Keratinocyte (primary cell): ENCODE results near the gene FKBP5.
"Not testable (repeated sequence)": the region's sequence is repeated elsewhere in the genome, so short reads cannot be mapped to it uniquely, and the experiment has no call there.

Source experiments
- EZH2 ChIP-seq: IDR thresholded peaks from one replicate; pipeline ENCODE4 v1.6.1; 2012; ENCODE audit warnings: inconsistent platforms, mild to moderate bottlenecking, low read length, moderate library complexity
- TF ChIP-seq, protein P1 (sequence below), 3 experiments: IDR thresholded peaks in 1 of 3; conservative IDR thresholded peaks in 1 of 3; optimal IDR thresholded peaks in 1 of 3; 2 replicates in 2 of 3; 3 replicates in 1 of 3; pipeline versions ENCODE3 to v1.5.1; 2011; ENCODE audit warnings: low read length in 3 of 3, mild to moderate bottlenecking in 3 of 3, moderate library complexity in 2 of 3, control low read depth in 1 of 3, inconsistent platforms in 1 of 3; ENCODE audit not compliant: insufficient read depth in 2 of 3; ENCODE audit errors: extremely low read depth in 1 of 3

GRCh38 chr6:35673284-35673666 lies 15.4 kb downstream of the FKBP5 start:
- TF ChIP-seq, protein P1, sequence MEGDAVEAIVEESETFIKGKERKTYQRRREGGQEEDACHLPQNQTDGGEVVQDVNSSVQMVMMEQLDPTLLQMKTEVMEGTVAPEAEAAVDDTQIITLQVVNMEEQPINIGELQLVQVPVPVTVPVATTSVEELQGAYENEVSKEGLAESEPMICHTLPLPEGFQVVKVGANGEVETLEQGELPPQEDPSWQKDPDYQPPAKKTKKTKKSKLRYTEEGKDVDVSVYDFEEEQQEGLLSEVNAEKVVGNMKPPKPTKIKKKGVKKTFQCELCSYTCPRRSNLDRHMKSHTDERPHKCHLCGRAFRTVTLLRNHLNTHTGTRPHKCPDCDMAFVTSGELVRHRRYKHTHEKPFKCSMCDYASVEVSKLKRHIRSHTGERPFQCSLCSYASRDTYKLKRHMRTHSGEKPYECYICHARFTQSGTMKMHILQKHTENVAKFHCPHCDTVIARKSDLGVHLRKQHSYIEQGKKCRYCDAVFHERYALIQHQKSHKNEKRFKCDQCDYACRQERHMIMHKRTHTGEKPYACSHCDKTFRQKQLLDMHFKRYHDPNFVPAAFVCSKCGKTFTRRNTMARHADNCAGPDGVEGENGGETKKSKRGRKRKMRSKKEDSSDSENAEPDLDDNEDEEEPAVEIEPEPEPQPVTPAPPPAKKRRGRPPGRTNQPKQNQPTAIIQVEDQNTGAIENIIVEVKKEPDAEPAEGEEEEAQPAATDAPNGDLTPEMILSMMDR (optimal IDR thresholded peaks at IDR 0.05 in 1 of 3, IDR thresholded peaks at IDR 0.05 in 1 of 3, conservative IDR thresholded peaks at IDR 0.05 in 1 of 3; ENCODE audit: extremely low read depth in 1 of 3, insufficient read depth in 2 of 3, low read length in 3 of 3): not testable (repeated sequence)
- not testable (repeated sequence) for TF ChIP-seq EZH2
